ENCODE data around the gene POLD1. TPM values are rescaled to one million over a fixed set of nuclear protein-coding genes. Genes with fewer than 3 reads are reported as not detected.

Gene POLD1
- total and polyA plus RNA-seq, 4 donors = 7.5 to 57.1 (median 8.2) TPM

- no peak overlapping the region for H3K9ac ChIP-seq (ENCODE audit: low read depth in 1 of 2, low read length in 2 of 2)
- no peaks in the 10 kb centered on the region for H3K36me3 ChIP-seq (ENCODE audit: control insufficient read depth in 4 of 4, insufficient read depth in 3 of 4, low read depth in 1 of 4, low read length in 3 of 4)
- no peak overlapping the region for H3K4me3 ChIP-seq (ENCODE audit: low read depth in 1 of 3, low read length in 3 of 3)
- H3K27me3 ChIP-seq (ENCODE audit: control insufficient read depth in 4 of 4, insufficient read depth in 4 of 4, low read length in 3 of 4) = no peaks in the 10 kb centered on the region
- H3K9me3 ChIP-seq (ENCODE audit: control insufficient read depth in 4 of 4, low read length in 3 of 4) = no peaks in the 10 kb centered on the region
- no peak for TF ChIP-seq GABPA (IDR thresholded peaks at IDR 0.05 in 1 of 2, conservative IDR thresholded peaks at IDR 0.05 in 1 of 2)
- TF ChIP-seq, protein P1, sequence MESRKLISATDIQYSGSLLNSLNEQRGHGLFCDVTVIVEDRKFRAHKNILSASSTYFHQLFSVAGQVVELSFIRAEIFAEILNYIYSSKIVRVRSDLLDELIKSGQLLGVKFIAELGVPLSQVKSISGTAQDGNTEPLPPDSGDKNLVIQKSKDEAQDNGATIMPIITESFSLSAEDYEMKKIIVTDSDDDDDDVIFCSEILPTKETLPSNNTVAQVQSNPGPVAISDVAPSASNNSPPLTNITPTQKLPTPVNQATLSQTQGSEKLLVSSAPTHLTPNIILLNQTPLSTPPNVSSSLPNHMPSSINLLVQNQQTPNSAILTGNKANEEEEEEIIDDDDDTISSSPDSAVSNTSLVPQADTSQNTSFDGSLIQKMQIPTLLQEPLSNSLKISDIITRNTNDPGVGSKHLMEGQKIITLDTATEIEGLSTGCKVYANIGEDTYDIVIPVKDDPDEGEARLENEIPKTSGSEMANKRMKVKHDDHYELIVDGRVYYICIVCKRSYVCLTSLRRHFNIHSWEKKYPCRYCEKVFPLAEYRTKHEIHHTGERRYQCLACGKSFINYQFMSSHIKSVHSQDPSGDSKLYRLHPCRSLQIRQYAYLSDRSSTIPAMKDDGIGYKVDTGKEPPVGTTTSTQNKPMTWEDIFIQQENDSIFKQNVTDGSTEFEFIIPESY (IDR thresholded peaks at IDR 0.05) = no peak
- no peak for TF ChIP-seq SP1 (IDR thresholded peaks at IDR 0.05)
- no peak overlapping the region for H3K27ac ChIP-seq (ENCODE audit: low read depth in 1 of 2, low read length in 2 of 2)
- no peak for DNase-seq (ENCODE audit: low spot score)
- H3K4me1 ChIP-seq (ENCODE audit: control insufficient read depth in 4 of 4, insufficient read depth in 4 of 4, low read length in 3 of 4) = peaks cover 0 to 13% (median 6%) of the 10 kb centered on the region in 4 donors
- WGBS = 84% methylated on average over 10 of the region's 10 CpGs
Observed at GRCh38 chr19:50371914-50372475, 12.2 kb upstream of the POLD1 start.

DNA sequence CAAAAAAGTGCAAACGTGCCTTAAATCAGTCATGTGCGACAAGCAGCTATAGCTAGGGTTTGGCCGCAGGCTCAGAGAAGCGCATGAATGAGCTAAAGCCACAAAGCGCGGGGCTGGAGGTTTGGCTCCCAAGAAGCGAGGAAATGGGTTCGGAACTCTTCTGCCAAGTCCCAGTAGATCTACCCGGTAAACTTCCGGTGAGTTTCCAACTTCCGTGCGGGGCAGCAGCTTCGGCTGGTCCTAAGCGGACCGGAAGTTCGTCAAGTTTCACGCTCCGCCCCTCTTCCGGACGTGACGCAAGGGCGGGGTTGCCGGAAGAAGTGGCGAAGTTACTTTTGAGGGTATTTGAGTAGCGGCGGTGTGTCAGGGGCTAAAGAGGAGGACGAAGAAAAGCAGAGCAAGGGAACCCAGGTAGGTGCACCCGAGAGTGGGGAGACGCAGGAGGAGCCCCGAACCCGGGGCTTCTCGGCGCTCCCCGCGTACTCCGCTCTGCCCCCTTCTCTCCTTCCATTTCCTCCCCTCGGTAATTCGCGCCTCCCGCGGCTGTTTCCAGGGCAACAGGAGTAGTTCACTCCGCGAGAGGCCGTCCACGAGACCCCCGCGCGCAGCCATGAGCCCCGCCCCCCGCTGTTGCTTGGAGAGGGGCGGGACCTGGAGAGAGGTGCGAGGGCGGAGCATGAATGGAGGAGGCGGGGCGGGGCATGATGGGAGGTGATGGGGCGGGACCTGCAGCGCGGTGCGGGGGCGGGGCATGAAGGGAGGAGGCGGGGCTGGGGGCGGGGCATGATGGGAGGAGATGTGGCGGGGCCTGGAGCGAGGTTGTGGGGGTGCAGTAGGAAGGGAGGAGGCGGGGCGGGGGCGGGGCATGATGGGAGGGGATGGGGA is 7.7 kb upstream of the POLD1 start, which contains the start of gene NR1H2:
NR1H2 (plus strand) TSS at position 292 of the 885 bp plus-strand sequence. CDS start 1,149 bp downstream, outside the sequence.
- H3K27ac ChIP-seq (ENCODE audit: low read depth in 1 of 2, low read length in 2 of 2) = peak within 1 kb of the TSS; percentile 95 to 100
- no peaks in the 10 kb centered on the region for H3K9me3 ChIP-seq (ENCODE audit: control insufficient read depth in 4 of 4, low read length in 3 of 4)
- peak within 1 kb of the TSS; percentile 75 to 98 (median 81) for H3K4me3 ChIP-seq (ENCODE audit: low read depth in 1 of 3, low read length in 3 of 3)
- WGBS = 3% methylated on average over 67 of the region's 67 CpGs
- peaks cover 11 to 38% (median 24%) of the 10 kb centered on the region in 4 donors for H3K36me3 ChIP-seq (ENCODE audit: control insufficient read depth in 4 of 4, insufficient read depth in 3 of 4, low read depth in 1 of 4, low read length in 3 of 4)
- TF ChIP-seq, protein P1 (IDR thresholded peaks at IDR 0.05) = no peak
- TF ChIP-seq, protein P2, sequence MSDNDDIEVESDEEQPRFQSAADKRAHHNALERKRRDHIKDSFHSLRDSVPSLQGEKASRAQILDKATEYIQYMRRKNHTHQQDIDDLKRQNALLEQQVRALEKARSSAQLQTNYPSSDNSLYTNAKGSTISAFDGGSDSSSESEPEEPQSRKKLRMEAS (IDR thresholded peaks at IDR 0.05) = peak; percentile 73
- TF ChIP-seq EGR1 (IDR thresholded peaks at IDR 0.05; ENCODE audit: low read depth in 2 of 2) (peak; percentile 49 to 59), JUND (IDR thresholded peaks at IDR 0.05) (peak in 1 of 2 donors; percentile 19), FOXA2 (IDR thresholded peaks at IDR 0.05) (peak; percentile 44), CTCF (IDR thresholded peaks at IDR 0.05; ENCODE audit: low read depth, low read length, missing input control) (no peak), RAD21 (IDR thresholded peaks at IDR 0.05) (no peak), TAF1 (conservative IDR thresholded peaks at IDR 0.05) (no peak), HNF4A (conservative IDR thresholded peaks at IDR 0.05) (peak; percentile 14 to 18), FOXA1 (IDR thresholded peaks at IDR 0.05) (peak; percentile 48), REST (IDR thresholded peaks at IDR 0.05) (peak; percentile 36), NR2F2 (IDR thresholded peaks at IDR 0.05) (peak; percentile 49), HNF4G (IDR thresholded peaks at IDR 0.05) (no peak), YY1 (IDR thresholded peaks at IDR 0.05) (peak; percentile 78), SP1 (IDR thresholded peaks at IDR 0.05) (peak; percentile 73), RXRA (IDR thresholded peaks at IDR 0.05) (peak; percentile 31 to 42), GABPA (IDR thresholded peaks at IDR 0.05 in 1 of 2, conservative IDR thresholded peaks at IDR 0.05 in 1 of 2) (peak; percentile 100)
- TF ChIP-seq, protein P3, sequence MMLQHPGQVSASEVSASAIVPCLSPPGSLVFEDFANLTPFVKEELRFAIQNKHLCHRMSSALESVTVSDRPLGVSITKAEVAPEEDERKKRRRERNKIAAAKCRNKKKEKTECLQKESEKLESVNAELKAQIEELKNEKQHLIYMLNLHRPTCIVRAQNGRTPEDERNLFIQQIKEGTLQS (IDR thresholded peaks at IDR 0.05) = peak; percentile 72
- H3K27me3 ChIP-seq (ENCODE audit: control insufficient read depth in 4 of 4, insufficient read depth in 4 of 4, low read length in 3 of 4) = no peaks in the 10 kb centered on the region
- peak; percentile 97 for DNase-seq (ENCODE audit: low spot score)
- H3K4me1 ChIP-seq (ENCODE audit: control insufficient read depth in 4 of 4, insufficient read depth in 4 of 4, low read length in 3 of 4) = peaks cover 0 to 3% (median 0%) of the 10 kb centered on the region in 4 donors
- H3K9ac ChIP-seq (ENCODE audit: low read depth in 1 of 2, low read length in 2 of 2) = peak within 1 kb of the TSS; percentile 87 to 97

All from liver (tissue), 9 donors.